Fibroblast of skin of abdomen (primary cell): ENCODE results near the gene FAM184B.
"Not testable (repeated sequence)": the region's sequence is repeated elsewhere in the genome, so short reads cannot be mapped to it uniquely, and the experiment has no call there.

ENCODE experiments used
- DNase-seq: peaks from one replicate; pipeline ENCODE4 v3.0.0-alpha.2; 2013

Gene FAM184B

GRCh38 chr4:17717301-17717700 is 64.1 kb downstream of the FAM184B start:
- DNase-seq: no peak

- DNase-seq: no peak
These were observed 65.9 kb downstream of the FAM184B start for GRCh38 chr4:17715511-17715910.

- DNase-seq: no peak
These were observed 67.6 kb downstream of the FAM184B start for GRCh38 chr4:17713779-17714178.

DNA sequence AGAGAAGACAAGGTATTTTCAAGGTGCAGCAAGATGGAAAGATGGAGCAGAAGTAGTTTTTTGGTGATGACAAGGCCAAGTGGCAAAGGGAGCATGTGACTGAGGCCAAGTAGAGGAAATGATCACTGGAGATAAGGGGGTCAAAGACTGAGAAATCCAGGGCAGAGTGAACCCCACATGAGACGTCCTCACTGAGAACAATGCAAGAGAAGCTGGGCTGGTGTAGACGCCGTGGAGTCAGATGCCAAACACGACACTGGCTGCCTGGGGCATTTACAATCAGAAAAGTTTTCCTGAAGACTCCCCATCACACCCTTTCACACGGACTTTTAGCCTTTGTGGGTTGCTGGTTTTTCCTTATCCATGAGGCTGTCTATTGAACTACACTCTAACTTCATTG is 69.3 kb downstream of the FAM184B start:
- DNase-seq: no peak

- not testable (repeated sequence) for DNase-seq
These were observed 70.2 kb downstream of the FAM184B start for GRCh38 chr4:17711206-17711605.

- DNase-seq: no peak
These were observed 71.7 kb downstream of the FAM184B start for GRCh38 chr4:17709763-17710068.

GRCh38 chr4:17708992-17709762 is 72.2 kb downstream of the FAM184B start:
- no peak for DNase-seq

- DNase-seq: no peak
These were observed 73.8 kb downstream of the FAM184B start for GRCh38 chr4:17707671-17708070.

GRCh38 chr4:17705107-17705506 is 76.3 kb downstream of the FAM184B start:
- no peak for DNase-seq

GRCh38 chr4:17704020-17704650 is 77.3 kb downstream of the FAM184B start:
- no peak for DNase-seq

DNA sequence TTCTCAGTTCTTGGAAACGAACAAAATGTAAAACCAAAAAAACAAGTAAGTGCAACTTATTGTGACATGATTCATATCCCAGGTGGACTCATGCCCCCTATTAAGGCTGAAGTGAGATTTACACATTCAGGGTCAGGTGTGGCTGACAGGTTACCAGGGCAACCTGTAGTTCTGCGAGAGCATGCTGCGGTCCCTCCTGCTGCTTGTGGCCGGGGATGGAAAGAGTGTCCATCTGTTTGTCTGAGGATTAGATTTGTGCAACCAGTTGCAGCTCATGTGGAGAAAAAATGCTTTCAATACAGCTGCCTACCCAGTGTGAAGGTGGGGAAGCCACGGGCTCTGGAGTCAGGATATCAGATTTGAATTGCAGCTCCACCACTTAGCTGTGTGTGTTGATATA is 78.8 kb downstream of the FAM184B start:
- DNase-seq: no peak

DNA sequence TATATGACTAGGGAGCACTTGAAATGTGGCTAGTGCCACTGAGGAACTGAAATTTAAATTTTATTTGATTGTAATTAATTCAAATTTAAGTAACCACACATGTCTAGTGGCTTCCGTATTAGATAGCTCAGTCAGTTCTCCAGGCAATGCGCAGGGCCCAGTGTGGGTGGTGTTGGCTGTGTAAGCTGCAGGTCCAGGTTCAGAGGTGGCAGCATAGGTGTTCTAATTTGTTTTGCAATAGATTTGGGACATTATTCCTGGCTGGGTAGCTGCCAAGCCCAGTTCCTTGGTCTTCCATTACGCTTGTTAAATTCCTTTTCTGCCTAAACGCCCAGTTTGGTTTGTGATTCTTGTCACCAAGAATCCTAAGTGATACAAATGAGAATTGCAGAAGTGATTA is 79.5 kb downstream of the FAM184B start:
- DNase-seq: no peak

- no peak for DNase-seq
These were observed 80.1 kb downstream of the FAM184B start for GRCh38 chr4:17701138-17701839.

GRCh38 chr4:17699380-17699779 is 82.0 kb downstream of the FAM184B start:
- no peak for DNase-seq

GRCh38 chr4:17698116-17698515 is 83.3 kb downstream of the FAM184B start:
- DNase-seq: no peak

- DNase-seq: no peak
These were observed 86.1 kb downstream of the FAM184B start for GRCh38 chr4:17695341-17695740.

DNA sequence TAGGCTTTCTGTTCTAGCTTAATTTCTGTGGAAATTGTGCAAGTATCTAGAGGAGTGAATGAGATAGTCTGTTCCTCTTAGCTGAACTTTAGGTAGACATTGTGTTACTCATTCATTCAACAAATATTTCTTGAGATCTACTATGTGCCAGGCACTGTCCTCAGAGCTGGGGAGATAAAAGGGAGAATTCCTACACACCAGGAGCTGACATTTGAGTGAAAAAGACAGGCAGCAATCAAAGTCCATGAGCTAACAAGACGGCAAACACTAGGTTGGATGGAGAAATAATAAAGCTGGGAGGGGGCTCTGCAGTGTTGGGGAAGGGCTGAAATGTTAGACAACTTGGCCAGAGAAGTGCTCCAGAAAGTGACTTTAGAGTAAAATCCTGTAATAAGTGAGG is 86.9 kb downstream of the FAM184B start:
- DNase-seq: no peak

DNA sequence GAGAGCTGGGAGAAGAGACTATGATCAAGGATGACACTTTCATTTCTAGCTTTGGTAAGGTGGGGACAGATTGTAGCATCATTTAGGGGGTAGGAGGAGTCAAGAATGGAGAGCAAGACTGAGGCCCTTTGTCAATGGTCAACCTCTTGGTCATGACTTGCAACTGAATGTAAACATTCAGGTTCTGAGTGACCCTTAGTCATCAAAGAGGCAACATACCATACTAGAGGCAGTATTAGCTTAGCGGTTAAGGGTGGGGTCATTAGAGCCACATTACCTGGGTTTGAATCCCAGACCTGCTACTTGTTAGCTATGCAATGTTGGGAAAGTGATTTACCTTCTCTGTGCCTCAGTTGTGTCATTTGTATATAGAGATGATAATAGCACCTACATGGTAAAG is 90.5 kb downstream of the FAM184B start:
- DNase-seq: no peak

DNA sequence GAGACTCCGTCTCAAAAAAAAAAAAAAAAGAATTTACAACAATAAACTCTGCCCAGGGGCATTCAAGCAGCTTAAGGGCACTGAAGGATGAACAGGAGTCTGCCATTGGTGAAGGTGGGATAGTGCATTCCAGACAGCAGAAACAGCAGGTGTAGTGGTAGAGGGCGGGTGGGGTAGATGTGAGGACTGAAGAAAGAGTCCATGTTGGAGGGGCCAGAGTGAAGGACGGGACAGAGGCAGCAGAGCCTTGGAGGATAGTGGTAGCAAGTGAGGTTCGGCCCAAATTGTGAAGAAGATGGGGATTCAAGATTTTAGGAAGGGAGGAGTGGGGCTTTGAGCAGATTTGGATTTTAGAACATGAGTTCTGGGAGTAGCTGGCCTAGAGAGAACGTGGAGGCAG is 91.3 kb downstream of the FAM184B start:
- DNase-seq: no peak

DNA sequence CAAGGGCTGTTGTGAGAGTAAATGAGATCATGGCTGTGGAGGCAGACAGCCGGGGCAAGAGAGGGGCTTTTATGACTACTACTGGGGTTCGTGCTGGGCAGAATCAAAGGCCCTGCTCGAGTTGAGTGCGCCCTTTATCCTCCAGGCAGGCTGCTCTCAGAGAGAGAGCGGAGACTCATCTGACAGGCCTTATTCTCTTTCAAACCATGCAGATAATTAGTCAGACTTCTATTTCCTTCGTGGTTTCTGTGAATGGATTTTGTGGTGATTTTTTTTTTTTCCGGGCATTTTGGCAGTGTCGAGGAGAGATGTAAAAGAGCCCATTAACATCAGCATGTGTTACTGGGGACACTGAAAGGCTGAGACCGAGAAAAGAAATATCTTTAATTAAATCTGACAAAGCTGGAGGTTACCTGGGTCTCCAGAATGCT is 93.4 kb downstream of the FAM184B start:
- peak; percentile 8 for DNase-seq

DNA sequence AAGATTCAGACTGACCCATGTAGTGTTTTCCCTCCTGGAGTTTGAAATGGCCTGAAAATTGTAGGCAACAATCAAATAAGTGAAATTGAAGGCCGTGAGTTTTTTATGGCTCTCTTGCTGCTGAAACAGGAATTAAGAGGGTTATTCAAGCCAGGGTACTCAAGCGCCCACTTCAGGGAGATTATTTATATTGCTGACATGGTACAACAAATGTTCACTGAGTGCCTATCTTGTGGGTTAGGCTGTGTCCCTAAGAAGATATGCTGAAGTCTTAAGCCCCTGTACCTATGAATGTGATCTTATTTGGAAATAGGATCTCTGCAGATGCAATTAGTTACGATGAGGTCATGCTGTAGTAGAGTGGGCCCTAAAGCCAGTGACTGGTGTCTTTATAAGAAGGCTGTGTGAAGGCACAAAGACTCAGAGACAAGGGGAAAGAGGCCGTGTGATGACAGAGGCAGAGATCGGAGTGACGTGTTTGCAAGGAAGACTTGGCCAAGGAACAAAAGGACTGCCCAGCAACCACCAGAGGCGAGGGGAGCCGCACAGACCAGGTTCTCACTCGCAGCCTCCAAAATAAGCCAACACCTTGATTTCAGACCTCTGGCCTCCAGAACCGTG is 94.1 kb downstream of the FAM184B start:
- no peak for DNase-seq

DNA sequence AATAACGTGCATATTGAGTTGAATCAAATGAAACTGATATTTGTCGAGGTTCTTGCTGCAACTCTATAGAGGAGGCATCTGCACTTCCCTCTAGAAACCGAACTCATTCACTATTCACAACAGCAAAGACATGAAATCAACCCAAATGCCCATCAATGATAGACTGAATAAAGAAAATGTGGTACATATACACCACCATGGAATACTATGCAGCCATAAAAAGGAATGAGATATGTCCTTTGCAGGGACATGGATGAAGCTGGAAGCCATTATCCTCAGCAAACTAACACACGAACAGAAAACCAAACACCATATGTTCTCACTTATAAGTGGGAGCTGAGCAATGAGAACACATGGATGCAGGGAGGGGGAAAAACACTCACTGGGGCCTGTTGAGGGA is 96.8 kb downstream of the FAM184B start:
- DNase-seq: not testable (repeated sequence)

GRCh38 chr4:17682222-17682566 is 99.2 kb downstream of the FAM184B start:
- DNase-seq: no peak
